Measurements from ENCODE around the gene LYPD6B.

The LYPD6B gene

DNA sequence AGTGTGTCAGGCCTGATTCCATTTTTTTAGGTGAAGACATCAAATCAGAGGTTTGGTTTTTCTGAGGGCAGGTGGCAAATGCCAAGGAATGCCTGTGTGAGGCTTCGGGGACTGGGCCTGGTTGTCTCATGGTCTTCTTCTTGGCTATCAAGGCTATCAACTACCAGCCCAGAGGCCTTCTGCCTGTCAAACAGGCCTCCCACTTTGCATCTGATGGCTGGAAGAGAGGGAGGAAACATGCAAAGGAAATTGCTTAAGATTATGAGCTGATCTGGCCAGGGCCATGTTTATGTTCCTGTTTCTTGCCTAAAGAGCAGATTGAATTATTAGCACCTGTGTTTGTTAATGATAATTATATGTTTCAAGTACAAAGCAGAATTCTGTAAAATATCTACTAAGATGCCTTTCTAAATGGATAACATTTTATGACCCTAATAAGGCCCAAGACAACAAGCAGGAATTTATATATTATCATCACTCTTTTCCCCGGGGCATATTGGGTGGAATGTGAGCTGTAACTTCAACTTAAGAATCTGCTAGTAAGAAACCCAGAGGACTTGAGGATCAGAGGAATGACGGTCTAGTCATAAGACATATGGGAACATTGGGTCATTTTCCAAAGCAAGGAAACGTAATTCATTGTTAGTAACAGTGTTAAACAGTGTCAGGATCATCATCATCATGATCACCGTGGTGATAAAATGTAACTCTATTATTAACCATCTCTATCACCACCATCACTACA lies 123.2 kb downstream of the LYPD6B start:
- no peak for DNase-seq
- Histone ChIP-seq H3K9me3 (no peaks in the 10 kb centered on the region), H3K4me3 (ENCODE audit: low read depth, low read length) (no peak overlapping the region), H3K36me3 (no peaks in the 10 kb centered on the region), H3K27me3 (no peaks in the 10 kb centered on the region), H3K4me1 (no peaks in the 10 kb centered on the region)
- TF ChIP-seq CTCF (IDR thresholded peaks at IDR 0.05; ENCODE audit: low read depth, low read length), result no peak

GRCh38 chr2:149164296-149164695 lies 125.8 kb downstream of the LYPD6B start:
- no peak for TF ChIP-seq CTCF (IDR thresholded peaks at IDR 0.05; ENCODE audit: low read depth, low read length)
- Histone ChIP-seq H3K36me3 (no peaks in the 10 kb centered on the region), H3K4me3 (ENCODE audit: low read depth, low read length) (no peak overlapping the region), H3K9me3 (no peaks in the 10 kb centered on the region), H3K4me1 (no peaks in the 10 kb centered on the region), H3K27me3 (no peaks in the 10 kb centered on the region)
- DNase-seq, result no peak

DNA sequence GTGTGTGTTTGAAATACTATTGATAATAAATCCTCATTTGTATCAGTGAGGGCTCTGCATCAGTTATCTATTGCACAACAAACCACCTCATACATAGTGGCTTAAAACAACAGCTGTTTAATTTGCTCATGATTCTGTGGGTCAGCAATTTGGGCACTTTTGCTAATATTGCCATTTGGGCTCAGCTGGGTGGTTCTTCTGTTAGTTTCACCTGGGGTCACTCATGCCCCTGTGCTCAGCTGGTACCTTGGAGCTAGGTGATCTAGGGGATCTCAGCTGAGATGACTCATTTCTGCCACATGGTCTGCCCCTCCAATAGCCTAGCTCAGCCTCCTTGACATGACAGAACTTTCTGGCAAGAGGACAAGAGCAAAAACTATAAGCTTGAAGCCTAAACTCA lies 126.3 kb downstream of the LYPD6B start:
- DNase-seq, result no peak
- Histone ChIP-seq H3K4me1 (no peaks in the 10 kb centered on the region), H3K9me3 (no peaks in the 10 kb centered on the region), H3K36me3 (no peaks in the 10 kb centered on the region), H3K4me3 (ENCODE audit: low read depth, low read length) (no peak overlapping the region), H3K27me3 (no peaks in the 10 kb centered on the region)
- TF ChIP-seq CTCF (IDR thresholded peaks at IDR 0.05; ENCODE audit: low read depth, low read length), result no peak

DNA sequence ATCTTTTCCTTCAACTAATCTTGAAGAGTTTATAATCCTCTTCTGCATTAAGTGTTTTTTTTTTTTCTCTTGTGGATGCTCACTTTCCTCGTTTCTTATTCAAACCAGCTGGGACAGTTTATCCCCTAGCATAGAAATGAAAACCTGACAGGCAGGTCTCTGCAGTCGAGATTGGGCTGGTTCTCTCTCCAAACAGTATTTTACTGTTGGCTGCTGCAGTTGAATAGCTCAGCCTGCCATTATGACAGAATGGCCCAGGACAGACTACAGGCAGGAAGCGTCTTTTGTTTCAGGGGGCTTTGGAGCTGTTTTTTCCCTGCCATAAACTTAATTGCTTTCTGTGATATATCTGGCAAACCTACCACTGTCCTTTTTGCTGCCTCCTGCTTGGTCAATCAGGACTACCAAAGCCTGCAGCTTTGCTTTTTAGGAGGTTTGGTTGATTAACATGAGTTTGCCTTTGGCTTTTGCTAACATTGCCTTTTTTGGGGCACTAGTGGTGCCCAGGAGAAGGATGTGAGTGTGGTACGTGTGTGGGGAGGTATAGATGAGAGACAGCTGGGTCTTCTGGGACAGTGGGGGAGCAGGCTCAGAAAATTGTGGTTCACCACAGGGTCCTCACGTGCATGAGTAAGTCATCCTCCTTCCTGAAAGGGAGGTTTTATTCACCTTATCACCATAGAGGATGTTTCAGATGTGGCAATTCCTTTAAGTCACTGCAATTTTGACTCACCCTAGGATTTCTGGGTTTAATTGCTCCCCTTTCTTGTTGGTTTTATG lies 128.7 kb downstream of the LYPD6B start:
- no peaks in the 10 kb centered on the region for H3K4me1 ChIP-seq
- no peak for TF ChIP-seq CTCF (IDR thresholded peaks at IDR 0.05; ENCODE audit: low read depth, low read length)
- H3K9me3 ChIP-seq, result no peaks in the 10 kb centered on the region
- no peaks in the 10 kb centered on the region for H3K36me3 ChIP-seq
- H3K4me3 ChIP-seq (ENCODE audit: low read depth, low read length), result no peak overlapping the region
- DNase-seq, result no peak
- no peaks in the 10 kb centered on the region for H3K27me3 ChIP-seq

DNA sequence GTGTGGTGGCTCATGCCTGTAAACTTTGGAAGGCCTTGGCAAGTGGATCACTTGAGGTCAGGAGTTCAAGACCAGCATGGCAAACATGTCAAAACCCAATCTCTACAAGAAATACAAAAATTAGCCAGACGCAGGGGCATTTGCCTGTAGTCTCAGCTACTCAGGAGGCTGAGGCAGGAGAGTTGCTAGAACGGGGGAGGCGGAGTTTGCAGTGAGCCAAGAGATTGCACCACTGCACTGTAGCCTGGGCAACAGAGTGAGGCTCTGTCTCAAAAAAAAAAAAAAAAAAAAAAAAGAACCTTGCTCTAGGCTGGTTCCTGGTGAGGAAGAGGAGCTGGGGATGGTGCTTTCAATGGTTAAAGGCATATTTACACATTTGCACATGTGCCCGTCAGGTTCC lies 129.4 kb downstream of the LYPD6B start:
- H3K4me1 ChIP-seq, result no peaks in the 10 kb centered on the region
- H3K27me3 ChIP-seq, result no peaks in the 10 kb centered on the region
- H3K9me3 ChIP-seq, result no peaks in the 10 kb centered on the region
- H3K4me3 ChIP-seq (ENCODE audit: low read depth, low read length), result no peak overlapping the region
- no peaks in the 10 kb centered on the region for H3K36me3 ChIP-seq
- no peak for TF ChIP-seq CTCF (IDR thresholded peaks at IDR 0.05; ENCODE audit: low read depth, low read length)
- DNase-seq, result no peak

DNA sequence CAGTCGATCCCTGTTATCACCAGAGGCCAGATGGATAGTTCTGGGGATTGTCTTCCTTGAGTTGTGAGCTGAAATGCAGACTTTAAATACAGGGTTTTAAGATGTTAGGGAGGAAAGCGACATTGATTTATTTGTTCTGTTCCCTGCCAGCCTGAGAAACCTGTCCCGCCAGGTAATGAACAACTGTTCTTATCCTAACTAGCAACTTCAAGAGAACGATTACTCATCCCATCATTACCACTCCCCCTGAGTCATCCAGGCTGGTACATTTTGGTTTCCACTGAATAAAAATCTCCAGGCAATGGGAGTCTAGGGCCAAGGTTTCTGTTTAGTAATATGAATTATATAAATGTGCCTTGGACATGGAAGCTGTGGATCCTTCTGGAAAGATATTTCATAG lies 131.2 kb downstream of the LYPD6B start:
- no peaks in the 10 kb centered on the region for H3K4me1 ChIP-seq
- H3K9me3 ChIP-seq, result no peaks in the 10 kb centered on the region
- no peaks in the 10 kb centered on the region for H3K27me3 ChIP-seq
- DNase-seq, result no peak
- TF ChIP-seq CTCF (IDR thresholded peaks at IDR 0.05; ENCODE audit: low read depth, low read length), result no peak
- no peaks in the 10 kb centered on the region for H3K36me3 ChIP-seq
- no peak overlapping the region for H3K4me3 ChIP-seq (ENCODE audit: low read depth, low read length)

Data from BE2C (cell line).